Measurements from ENCODE around the gene CALD1.

CALD1 gene

GRCh38 chr7:134932707-134933370, 153.4 kb downstream of the CALD1 start:
- no peak for DNase-seq

GRCh38 chr7:134933460-134934068, 154.1 kb downstream of the CALD1 start:
- DNase-seq = no peak

DNA sequence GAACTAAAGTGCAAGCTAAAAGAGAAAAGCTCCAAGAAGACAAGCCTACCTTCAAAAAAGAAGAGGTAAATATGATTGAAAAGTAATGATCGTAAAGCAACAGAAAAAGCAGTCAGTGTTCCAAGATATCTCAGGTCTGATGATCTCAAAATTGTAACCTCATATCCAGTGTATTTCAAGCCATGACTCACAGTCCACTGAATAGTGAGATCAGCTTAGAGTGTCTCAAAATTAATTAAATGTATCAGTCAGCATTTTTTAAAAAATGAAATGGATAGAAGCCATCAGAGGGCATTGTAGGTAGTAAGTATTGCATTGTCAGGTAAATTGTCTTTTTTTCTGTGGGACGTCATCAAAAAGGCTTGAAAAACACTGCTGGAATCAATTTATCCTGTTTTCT, 156.3 kb downstream of the CALD1 start:
- no peak for DNase-seq

- no peak for DNase-seq
Measured at GRCh38 chr7:134936893-134937510, 157.6 kb downstream of the CALD1 start.

GRCh38 chr7:134938141-134938540, 158.7 kb downstream of the CALD1 start:
- no peak for DNase-seq

DNA sequence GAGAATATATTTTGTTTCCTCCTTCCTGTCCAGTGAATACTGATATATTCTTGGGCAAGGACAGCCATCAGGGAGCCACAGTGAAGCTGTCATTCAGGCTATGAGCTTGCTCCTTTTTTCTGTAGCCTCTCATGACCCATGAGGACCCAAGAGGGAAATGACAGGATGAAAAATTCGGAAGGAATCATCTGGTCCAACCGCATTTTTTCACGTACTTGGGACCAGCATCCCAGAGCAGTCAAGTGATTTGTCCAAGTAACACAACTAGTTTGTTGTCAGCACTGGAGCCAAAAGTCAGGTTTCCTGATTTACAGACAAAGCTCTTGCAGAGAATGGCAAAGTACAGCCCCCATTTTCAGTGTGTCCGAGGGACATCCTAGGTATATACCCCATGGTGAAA, 159.7 kb downstream of the CALD1 start:
- no peak for DNase-seq

- no peak for DNase-seq
Measured at GRCh38 chr7:134940729-134941128, 161.3 kb downstream of the CALD1 start.

DNA sequence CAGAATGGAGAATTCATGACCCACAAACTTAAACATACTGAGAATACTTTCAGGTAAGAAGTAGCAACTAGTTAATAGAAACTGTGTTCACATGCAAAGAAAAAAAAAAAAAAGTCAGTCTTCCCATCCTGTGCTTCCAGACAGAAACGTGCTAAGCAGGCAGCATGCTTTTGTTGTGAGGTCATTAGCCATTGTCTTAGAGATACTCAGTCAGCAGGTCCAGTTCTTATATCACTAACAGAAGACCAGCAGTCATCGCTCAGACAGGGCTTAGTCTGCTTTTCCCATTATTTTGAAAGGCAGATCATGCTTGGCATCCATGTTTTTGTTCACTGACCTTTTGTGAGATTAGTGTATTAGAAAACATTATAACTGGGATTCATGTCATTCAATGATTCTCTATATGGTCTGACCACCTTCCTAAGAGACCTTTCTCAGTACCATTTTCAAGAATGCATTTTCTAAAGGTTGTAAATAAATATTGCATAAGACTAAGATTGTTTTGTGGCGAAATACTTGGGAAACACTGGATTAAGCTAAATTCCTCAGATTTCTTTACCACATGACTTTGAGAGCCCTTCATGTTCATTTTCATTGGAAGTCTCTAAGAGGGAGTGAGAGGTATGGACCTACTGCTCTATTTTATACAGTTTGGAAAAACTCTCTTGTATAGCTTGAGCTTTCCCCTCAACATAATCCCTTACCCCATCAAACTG, 161.9 kb downstream of the CALD1 start:
- DNase-seq = no peak

- DNase-seq = no peak
Measured at GRCh38 chr7:134941952-134942351, 162.5 kb downstream of the CALD1 start.

DNA sequence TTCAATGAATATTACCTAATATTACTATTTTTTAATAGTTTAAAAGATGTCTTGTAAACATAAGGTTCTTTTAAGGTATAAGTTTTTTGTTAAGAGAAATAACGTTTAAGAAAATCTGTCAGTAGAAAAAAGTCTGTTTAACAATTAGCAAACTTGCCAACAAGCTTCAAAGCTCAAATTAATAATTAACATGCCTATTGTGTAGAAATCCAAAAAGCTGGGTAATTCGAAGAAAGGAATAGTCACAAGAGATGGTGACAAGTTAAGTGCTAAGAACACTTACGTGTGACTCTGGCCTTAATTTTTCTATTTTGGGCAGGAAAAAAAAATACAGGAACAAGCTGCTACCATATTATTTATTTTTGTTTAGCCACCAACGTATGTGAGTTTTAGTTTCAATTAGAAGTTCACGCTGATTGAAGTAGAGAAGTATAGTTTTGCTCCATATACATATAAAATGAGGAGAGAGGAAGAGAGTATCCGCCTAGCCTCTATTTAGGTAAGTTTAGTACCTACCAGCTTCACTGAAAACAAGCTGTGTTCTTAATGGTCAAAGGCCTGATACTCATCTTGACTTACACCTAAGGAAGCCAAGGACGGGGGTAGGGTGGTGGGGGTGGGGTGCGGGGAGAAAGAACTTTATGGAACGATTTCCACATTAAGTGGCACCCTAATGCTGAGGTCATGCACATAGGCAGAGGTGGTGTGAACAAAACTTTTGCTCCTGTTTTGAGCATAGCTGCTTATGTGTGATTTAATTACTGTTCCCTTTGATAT, 163.4 kb downstream of the CALD1 start:
- no peak for DNase-seq

GRCh38 chr7:134943785-134944400, 164.5 kb downstream of the CALD1 start:
- DNase-seq = no peak

GRCh38 chr7:134945691-134946090, 166.3 kb downstream of the CALD1 start:
- DNase-seq = no peak

- DNase-seq = peak; percentile 14
Measured at GRCh38 chr7:134946260-134946659, 166.8 kb downstream of the CALD1 start.

- no peak for DNase-seq
Measured at GRCh38 chr7:134947329-134947728, 167.9 kb downstream of the CALD1 start.

- DNase-seq = no peak
Measured at GRCh38 chr7:134947831-134948230, 168.4 kb downstream of the CALD1 start.

GRCh38 chr7:134948246-134948645, 168.8 kb downstream of the CALD1 start:
- DNase-seq = no peak

DNA sequence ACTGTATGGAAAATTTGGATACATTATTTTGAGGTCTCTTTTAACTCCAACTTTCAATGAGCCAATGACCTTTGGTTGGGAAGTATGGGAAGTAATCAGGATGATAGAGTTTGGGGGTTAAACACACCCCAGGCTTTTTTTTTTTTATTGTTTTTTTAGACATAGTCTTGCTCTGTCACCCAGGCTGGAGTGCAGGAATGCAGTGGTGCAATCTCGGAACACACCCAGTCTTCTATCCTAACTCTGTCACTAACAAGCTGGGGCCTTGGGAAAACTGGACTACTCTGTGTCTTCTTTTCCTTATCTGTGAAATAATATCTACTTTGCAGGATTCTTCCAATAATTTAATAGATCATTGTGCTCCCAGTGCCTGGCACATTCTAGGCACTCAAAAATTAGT, 169.3 kb downstream of the CALD1 start:
- DNase-seq = no peak

GRCh38 chr7:134949171-134949570, 169.7 kb downstream of the CALD1 start:
- DNase-seq = no peak

DNA sequence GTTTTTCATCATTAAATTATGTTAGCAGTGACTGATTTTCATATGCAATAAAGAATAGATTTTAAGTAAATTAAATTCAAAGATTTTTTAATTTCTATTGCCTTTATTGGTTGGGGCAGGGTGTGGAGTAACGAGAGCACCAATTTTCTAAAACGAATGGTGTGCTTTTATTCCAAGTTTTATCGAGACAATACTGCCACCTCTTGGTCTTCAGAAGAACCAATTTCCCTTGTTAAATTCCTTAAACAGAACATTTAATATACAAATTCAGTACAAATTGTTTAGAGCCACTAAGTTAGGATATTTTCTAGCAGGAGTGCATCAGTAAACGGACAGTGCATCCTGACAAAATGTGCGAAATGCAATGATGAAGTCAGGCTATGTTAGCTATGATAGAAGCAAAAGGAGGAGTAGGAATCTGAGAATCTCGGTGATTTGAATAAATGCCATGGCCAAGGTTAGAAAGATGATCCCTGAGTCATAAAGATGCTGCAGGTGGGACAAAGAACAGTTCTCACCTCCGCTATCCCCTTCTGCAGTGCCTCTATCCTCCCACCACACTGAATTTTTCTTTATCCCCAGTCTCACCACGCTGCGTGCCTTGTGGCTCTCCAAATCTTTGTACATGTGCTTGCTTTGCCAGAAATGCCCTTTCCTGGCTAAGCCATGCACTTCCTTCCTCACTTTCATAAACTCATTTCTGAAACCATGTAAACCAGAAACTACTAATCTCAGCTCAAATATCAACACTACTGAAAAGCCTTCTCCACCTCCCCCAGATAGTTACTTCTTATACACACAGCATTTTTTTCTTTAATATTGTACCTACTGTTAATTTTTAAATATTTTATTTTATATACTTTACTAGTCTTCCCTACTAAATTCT, 175.0 kb downstream of the CALD1 start:
- no peak for DNase-seq

- DNase-seq = no peak
Measured at GRCh38 chr7:134957005-134957404, 177.6 kb downstream of the CALD1 start.

DNA sequence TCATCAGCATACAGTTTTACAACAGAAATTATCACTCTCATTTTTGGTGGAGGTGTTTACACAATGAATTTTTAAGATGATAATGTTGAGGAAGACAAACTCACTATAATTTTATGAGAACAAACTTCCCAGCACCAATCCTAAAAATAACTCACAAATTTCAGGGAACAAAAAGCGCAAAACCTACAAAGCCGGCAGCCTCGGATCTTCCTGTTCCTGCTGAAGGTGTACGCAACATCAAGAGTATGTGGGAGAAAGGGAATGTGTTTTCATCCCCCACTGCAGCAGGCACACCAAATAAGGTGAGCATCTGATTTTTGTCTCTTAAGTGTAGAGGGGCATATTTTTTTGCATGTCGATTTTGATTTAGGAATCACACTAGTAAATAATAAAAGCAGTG, 180.4 kb downstream of the CALD1 start:
- DNase-seq = no peak
